Erythroblast (primary cell): ENCODE measurements around the gene DTHD1.

ENCODE experiments used
- GATA1 ChIP-seq: IDR thresholded peaks from 2 replicates; pipeline ENCODE4 v1.6.1; 2011; ENCODE audit warnings: low read depth, mild to moderate bottlenecking, control low read depth, low read length, moderate library complexity
- POLR2A ChIP-seq: IDR thresholded peaks from 2 replicates; pipeline ENCODE4 v1.6.1; 2011; ENCODE audit warnings: mild to moderate bottlenecking, low read length

- TF ChIP-seq POLR2A (no peak), GATA1 (no peak)
These were observed 7.5 kb downstream of the DTHD1 start for GRCh38 chr4:36288731-36289426.
